ENCODE data around the gene ZXDC. TPM values are rescaled to one million over a fixed set of nuclear protein-coding genes. Genes with fewer than 3 reads are reported as not detected.

ZXDC gene
- total RNA-seq, 1 donor from 2014 or later, result 19.3 TPM

DNA sequence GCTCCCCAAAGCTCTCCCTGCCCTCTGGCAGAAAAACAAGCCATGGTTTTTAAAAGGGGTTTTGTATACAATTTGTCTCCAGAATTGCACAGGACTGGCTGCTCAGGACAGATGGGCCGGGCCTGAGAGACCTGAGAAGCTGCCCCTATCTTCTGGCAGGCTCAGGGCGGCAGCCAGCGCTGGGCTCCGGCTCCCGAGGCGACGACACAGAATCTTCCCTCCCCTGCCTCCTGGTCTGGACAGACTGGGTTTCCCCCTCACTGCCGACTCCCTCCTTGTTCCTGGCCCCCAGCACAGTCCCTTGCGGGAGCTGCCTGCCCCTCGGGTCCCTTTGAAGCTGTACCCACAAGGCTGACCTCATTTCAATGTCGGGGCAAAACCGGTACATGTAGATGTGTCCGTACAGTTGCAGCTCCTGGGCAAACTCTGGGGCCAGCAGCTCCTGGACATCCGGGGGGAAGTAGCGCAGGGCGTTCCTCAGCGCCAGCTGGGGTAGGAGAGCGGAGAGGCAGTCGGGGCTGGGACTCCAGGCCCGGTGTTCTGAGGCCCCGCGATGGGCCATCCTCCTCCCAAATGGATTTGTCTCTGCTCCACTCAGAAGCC is 34.7 kb upstream of the ZXDC start:
- TF ChIP-seq, protein P1, sequence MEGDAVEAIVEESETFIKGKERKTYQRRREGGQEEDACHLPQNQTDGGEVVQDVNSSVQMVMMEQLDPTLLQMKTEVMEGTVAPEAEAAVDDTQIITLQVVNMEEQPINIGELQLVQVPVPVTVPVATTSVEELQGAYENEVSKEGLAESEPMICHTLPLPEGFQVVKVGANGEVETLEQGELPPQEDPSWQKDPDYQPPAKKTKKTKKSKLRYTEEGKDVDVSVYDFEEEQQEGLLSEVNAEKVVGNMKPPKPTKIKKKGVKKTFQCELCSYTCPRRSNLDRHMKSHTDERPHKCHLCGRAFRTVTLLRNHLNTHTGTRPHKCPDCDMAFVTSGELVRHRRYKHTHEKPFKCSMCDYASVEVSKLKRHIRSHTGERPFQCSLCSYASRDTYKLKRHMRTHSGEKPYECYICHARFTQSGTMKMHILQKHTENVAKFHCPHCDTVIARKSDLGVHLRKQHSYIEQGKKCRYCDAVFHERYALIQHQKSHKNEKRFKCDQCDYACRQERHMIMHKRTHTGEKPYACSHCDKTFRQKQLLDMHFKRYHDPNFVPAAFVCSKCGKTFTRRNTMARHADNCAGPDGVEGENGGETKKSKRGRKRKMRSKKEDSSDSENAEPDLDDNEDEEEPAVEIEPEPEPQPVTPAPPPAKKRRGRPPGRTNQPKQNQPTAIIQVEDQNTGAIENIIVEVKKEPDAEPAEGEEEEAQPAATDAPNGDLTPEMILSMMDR (conservative IDR thresholded peaks at IDR 0.05; ENCODE audit: low read depth, low read length), result no peak
- no peak overlapping the region for H3K4me3 ChIP-seq (ENCODE audit: low read depth, low read length)
- DNase-seq (ENCODE audit: low read depth), result no peak

DNA sequence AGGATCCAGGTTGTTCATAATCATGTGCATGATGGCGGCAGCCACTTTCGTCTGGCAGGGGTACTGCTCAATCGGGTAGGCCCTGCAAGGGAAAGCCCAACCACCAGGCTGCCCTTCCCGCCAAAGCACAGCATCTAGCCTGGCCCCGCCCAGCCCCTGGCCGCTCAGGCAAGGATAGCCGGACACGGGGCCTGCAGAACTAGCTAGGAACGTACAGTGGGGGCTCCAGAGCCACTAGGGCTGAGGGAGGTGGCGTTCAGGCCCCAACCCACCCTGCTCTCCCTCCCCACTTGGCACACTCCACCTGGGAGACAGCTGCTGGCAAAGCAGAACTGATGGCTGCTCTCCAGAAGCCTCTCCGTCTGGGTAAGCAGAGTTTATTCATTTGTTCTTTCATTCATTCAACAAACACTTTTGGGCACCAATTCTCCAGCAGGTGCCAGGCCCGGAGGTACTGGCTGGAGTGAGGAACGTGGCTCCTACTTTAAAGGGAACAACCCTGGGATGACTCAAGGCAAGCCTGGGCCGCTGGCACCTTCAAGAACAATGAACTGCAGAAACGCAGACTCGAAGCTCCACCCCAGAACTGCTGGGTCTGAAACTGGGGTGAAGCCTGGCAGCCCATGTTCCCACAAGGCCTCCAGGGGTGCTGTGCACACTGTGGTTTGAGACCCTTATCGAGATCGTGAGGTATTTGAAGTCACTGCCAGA is 34.1 kb upstream of the ZXDC start:
- H3K4me3 ChIP-seq (ENCODE audit: low read depth, low read length), result no peak overlapping the region
- DNase-seq (ENCODE audit: low read depth), result no peak
- TF ChIP-seq, protein P1 (conservative IDR thresholded peaks at IDR 0.05; ENCODE audit: low read depth, low read length), result no peak

DNA sequence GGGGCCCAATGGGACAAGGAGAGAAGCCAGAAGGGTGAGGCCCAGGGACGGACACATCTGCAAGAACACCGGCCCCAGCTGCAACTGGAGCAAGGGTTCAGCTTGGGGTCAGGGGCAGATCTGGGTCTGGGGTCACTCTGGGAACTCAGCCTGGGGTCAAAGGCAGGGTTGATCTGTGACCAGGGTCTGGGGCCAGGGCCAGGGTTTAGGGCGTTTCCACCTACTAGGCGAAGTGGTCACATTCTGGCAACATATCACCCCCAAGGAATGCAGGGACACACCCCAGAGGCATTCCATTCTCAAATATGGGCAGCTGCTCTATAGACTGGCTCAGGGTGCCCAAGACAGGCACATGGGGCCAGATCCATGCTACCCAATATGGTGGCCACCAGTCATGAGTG is 32.9 kb upstream of the ZXDC start:
- no peak overlapping the region for H3K4me3 ChIP-seq (ENCODE audit: low read depth, low read length)
- TF ChIP-seq, protein P1 (conservative IDR thresholded peaks at IDR 0.05; ENCODE audit: low read depth, low read length), result no peak
- DNase-seq (ENCODE audit: low read depth), result no peak

DNA sequence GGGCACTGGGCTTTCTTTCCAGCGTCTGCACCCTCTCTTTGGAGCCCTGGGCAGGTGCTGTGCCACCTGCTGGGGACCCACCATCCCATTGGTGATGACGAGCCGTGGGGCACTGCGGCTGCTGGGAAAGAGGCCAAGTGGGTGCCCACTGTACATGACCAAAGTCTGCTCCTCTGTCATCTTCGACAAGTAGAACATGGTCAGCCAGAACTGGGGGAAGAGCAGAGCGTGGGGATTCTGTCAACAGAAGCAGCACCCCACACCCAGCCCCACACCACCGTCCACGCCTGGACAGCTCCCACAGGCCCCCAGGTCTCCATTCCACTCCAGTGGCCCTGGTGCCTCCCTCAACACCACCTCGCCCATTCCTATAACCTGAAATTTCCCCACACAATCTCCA is 32.2 kb upstream of the ZXDC start:
- DNase-seq (ENCODE audit: low read depth), result no peak
- TF ChIP-seq, protein P1 (conservative IDR thresholded peaks at IDR 0.05; ENCODE audit: low read depth, low read length), result no peak
- H3K4me3 ChIP-seq (ENCODE audit: low read depth, low read length), result no peak overlapping the region

DNA sequence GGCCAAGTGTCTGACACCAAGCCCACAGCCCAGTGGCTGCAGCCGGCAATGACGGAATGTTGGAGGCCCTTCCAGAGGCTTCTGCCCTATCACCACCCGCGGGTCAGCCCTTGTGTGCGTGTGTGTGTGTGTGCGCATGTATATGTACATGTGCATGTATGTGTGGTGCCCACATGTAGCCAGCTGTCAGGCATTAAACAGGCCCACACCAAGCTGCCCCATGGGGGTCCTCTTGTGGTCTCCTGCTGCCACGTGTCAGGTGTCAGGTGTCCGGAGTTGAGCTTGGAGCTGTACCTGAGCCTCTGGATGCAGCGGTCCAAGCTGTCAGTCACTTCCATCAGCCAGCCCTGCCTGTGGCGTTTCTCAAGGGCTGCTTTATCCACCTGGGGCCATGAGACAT is 28.0 kb upstream of the ZXDC start:
- DNase-seq (ENCODE audit: low read depth), result no peak
- H3K4me3 ChIP-seq (ENCODE audit: low read depth, low read length), result no peak overlapping the region

DNA sequence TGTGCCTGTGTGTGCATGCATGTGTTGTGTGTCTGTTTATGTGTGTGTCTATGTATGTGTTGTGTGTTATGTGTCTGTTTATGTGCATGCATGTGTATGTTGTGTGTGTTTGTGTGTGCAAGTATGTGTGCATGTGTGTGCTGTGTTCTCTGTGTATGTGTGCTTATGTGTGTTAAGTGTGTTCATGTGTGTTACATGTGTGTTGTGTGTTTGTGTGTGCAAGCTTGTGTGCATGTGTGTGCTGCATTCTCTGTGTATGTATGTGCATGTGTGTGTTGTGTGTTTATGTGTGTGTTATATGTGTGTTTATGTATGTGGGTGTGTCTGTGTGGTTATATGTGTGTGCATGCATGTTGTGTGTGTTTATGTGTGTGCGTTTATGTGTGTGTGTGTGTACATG is 27.0 kb upstream of the ZXDC start:
- TF ChIP-seq, protein P1 (conservative IDR thresholded peaks at IDR 0.05; ENCODE audit: low read depth, low read length), result no peak
- no peak for DNase-seq (ENCODE audit: low read depth)
- no peak overlapping the region for H3K4me3 ChIP-seq (ENCODE audit: low read depth, low read length)

More for the DNA sequence above, 28.0 kb upstream of the ZXDC start:
- TF ChIP-seq, protein P1 (conservative IDR thresholded peaks at IDR 0.05; ENCODE audit: low read depth, low read length), result no peak

DNA sequence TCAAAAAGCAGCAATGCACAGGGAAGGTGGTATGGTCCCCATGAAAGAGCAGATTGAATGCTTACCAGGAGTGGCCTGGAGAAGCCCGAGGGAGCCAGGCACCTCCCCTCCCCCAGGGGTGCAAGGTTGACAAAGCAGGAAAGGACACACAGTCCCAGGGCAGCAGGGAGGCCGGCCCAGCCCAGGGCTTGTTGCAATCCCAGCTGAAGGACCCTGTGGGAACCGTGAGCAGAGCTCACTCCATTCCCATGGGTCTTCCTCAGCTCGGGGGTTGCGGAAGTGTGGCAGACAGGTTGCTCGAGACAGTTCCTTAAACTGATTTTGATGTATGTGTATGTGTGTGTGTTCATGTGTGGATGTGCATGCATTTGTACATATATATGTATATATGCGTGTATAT is 26.0 kb upstream of the ZXDC start:
- no peak overlapping the region for H3K4me3 ChIP-seq (ENCODE audit: low read depth, low read length)
- TF ChIP-seq, protein P1 (conservative IDR thresholded peaks at IDR 0.05; ENCODE audit: low read depth, low read length), result no peak
- DNase-seq (ENCODE audit: low read depth), result no peak
